Measurements from ENCODE around the gene CST9L.

The CST9L gene

DNA sequence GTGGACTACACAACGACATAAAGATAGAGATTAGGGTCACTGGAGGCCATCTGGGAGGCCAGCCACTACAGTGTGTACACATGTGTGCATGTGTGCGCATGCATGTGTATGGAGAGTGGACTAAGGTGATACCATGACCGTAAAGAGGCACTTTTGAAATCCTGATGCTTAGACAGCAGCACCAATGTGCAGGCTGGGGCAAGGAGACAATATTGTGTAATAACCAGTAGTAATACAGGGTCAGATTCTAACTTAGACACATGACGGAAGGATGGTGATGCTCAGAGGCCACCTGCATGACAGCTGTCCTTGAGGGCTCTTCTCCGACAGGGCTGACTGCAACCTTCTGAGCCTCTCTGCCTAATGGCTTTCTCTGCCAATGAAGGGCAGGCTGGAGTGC lies 25.5 kb downstream of the CST9L start:
- no peak for DNase-seq

DNA sequence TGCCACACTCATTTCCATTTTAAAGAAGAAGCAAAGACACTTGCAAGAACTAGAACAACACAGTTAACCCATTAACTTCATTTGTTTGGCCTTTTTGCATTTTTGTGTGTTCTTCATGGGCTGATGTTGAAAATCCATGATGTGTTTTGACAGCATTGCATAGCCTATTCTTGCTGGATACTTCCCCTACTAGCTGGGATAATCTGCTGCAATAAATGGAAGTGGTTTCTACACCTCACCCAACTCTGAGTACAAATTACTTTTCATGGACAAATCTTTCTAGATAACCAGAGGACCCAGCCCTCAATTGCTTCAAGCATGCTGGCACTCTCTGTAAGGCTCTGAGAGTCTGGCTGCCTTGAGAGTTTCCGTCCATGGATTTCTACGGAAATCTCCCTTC lies 26.5 kb downstream of the CST9L start:
- DNase-seq: no peak

DNA sequence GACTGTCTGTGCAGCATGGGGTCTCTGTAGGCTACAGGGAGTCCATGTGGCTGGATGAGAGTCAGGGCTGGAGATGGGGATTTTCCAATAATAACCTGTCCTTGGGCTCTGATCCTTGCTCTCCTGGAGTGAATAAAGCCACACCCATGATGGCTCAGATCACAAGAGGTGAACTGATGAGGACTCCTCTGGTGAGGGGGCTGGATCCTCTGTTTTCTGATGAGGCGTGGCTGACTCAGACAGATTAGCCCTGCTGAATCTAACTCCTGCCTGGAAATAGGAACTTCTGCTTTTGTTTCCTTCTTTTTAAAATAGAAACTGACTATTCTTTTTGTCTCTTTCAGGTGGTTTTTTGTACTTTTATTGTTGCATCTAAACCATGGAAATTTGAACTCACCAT lies 27.0 kb downstream of the CST9L start:
- no peak for DNase-seq

DNA sequence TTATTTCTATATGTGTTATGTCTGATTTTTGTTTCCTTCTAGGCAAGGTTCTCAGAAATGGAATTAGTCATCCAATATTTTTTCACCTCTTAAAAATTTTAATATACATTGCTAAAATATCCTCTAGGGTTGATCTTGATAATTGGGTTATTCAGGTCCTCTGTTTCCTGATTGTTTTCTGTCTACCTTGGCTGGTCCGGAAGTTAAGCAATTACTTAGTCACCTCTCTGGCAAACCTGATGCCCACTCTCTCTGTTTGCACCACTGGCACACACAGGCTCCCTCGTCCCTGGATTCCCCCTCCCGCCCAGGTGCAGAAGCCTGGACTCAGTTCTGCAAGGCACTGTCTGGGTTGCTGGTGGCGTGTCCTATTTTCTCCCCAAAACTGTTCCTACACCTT lies 27.7 kb downstream of the CST9L start:
- DNase-seq: no peak

DNA sequence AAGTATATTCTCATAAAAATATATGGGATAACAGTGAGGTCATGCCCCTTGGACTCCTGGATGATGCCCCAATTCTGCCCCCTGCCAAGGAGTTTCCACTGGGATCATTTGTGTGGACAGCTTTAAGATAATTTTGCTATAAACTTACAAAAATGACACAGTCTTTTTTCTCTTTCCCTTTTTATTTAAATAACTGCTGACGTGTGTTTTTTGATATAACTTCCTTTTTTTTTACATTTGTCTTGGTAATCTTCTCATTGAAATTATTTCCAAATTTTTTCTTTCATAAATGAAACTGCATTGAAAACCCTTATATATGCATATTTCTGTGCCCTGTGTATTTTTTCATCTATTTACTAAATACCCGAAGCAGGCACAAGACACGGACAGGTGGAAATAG lies 31.3 kb downstream of the CST9L start:
- DNase-seq: no peak

DNA sequence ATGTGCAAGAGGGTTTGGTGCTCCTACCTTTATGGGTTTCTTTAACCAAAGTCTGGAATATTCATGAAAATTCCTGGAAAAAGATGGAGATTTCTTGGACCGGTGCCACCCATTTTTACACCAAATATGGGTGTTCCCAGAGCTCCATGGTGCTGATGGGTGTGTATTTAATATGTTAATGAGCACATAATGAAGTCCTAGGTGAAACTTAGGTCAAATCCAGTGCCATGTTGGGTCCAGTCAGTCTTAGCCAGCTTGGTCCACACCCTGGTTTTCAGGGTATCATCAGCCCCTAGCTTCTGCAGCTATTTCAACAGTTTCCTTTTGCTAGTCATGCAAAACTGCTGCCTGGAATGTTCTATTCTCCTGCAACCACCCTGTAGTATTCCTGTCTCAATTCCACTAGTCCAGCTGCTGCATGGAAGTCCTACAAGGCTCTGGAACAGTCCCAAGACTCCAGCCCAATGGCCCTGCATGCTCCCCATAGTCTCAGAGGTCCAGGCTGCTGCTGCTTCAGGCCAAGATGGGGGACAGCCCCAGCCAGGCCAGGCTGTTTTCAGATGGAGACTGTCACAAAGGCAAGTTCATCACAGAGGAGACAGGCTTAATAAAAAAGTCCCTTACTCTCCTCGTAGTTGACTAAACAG lies 31.8 kb downstream of the CST9L start:
- DNase-seq: no peak

DNA sequence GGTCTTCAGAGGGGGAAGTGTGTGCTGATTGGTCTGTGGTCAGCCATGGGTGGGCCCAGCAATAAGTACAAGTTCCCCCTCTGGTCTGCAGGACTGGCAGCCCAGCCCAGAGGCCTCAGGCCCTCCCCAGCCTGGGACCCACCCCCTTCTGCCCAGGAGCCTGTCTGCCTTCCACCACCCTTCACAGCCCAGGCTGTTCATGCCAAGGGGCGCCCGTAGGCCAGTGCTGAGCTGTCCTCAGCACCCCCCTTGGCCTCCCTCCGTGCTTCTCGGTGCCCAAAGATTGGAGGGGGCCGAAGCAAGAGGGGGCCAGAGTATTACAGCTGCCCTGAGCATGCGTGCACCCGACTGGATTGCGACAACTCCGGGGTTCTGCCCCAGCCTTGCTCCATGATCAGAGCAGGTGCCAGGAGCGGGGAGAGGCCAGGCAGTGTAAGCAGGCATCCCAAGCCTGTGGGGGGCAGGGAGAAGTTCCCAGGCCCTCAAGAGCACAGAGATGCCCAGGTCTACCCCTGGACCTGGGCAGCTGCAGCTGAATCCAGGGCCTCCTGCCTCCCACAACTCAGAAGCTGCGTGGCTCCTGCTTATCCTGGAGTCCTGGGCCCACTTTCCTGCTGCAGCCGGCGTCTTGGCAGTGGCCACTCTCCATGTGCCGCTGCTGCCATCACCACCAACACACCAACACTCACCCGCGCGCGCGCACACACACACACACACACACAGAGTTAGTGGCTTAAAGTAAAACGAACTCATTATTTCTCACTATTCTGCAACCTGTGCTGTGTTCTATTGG lies 33.3 kb downstream of the CST9L start:
- no peak for DNase-seq

DNA sequence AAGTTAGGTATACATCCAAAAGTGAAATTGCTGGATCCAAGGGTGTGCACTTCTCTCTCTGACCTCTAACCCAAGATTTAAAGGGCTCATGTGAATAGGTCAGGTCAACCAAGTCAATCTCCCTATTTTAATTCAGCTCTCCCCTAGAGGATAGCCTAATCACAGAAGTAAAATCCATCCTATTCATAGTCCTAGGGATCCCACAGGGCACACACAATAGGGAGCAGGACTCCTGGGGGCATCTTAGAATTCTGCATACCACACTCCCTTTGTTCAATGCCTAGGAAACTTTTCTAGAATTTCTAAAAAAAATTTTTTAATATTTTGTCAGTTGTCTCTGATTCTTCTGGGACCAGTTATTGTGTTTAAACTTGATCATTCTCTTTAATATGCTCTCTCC lies 35.1 kb downstream of the CST9L start:
- no peak for DNase-seq

DNA sequence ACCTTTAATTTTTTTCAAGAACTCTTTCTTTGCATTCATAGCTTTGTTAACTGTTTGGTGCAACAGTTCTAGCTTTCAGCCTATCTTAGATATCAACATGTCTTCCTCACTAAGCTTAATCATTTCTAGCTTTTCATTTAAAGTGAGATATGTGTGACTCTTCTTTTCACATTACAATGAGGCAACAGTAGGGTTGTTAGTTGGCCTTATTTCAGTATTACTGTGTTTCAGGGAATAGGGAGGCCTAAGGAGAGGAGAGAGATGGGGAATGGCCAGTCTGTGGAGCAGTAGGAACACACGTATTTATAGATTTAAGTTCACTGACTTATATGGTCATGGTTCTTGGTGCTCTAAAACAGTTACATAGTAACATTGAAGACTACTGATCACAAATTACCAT lies 35.8 kb downstream of the CST9L start:
- DNase-seq: no peak

DNA sequence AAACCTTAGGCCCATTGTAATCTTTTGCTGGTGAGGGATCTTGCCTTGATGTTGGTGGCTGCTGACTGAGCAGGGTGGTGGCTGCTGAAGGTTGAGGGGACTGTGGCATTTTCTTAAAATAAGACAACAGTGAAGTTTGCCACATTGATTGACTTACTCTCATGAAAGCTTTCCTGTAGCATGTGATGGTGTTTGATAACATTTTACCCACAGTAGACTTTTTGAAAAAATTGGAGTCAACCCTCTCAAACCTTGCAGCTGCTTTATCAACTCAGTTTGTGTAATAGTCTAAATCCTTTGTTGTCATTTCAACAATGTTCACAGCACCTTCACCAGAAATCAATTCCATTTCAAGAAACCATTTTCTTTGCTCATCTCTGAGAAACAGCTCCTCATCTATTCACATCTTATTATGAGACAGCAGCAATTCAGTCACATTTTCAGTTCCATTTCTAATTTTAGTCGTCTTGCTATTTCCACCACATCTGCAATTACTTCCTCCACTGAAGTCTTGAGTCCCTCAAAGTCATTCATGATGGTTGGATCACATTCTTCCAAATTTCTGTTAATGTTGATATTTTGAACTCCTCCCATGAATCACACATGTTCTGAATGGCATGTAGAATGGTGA lies 37.2 kb downstream of the CST9L start:
- no peak for DNase-seq

DNA sequence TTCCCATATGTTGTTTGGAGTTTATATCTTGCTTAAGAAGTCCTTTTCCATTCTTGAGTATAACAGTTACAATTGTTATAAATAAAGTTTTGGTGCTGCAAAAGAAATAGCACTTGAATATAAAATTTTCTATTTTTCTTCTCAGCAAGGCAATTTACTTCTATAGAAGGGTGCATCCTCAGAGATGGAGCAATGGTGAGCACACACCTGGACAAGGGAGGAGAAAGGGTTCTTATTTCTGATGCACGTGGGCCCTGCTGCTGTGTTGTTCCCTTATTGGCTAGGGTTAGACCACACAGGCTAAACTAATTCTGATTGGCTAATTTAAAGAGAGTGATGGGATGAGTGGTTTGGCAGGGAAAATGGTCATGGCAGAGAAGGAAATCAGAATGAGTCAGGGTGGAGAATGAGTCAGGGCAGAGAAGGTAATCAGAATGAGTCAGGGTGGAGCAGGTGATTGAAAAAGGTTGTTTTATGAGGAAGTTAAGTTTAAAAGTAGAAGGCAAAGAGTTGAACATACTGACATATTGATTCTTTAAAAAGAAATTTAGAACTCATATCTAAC lies 39.3 kb downstream of the CST9L start:
- no peak for DNase-seq

DNA sequence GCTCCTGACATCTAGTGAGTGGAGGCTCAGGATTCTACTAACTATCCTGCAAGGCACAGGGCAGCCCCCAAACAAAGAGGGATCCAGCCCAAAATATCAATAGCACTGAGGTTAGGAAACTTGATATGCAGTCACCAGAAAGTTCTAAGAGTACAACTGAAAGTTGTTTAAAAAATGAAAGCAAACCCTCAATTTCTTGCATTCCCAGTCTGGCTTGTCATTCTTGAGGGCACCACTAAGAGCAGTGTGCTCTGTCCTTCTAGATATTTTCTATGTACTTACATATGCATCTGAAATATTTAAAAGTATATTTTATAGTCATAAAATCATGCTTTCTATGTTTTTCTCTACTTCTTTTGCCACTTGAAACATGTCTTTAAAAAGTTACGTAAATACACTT lies 41.4 kb downstream of the CST9L start:
- DNase-seq: no peak

DNA sequence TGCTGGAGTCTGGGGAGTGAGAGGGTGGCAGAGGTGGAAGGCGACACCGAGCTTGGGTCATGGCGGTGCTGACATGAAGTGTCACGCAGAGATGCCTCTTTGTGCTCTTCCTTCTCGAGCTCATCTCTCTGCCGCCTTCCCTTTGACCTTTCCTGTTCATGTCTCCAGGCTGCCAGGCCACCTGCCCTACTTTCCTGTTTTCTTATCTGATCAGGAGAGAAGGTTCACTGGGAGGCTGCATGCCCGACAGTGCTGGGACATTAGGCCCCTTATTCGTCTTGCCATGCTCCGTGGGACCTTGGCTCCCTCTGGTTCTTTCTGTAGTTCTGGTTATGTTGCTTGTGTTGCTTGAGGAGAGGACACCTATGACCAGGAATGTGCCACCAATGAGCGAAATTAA lies 44.1 kb downstream of the CST9L start:
- DNase-seq: no peak

DNA sequence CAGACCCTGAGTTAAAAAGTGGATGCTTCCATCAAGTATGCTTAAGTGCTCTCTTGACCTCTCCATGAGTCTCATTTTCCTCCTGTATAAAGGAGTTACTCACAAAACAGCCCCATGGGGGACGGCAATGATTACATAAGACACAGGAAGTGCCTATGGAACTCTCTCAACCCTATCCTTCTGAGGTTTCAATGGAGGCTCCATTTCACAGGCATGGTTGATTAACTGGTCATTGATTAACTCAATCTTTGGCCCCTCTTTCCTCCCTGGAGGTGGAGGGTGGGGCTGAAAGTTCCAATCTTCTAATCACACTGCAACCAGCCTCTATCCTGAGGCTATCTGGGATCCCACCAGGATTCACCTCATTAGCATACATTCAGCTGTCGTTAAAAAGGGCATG lies 48.1 kb downstream of the CST9L start:
- no peak for DNase-seq

DNA sequence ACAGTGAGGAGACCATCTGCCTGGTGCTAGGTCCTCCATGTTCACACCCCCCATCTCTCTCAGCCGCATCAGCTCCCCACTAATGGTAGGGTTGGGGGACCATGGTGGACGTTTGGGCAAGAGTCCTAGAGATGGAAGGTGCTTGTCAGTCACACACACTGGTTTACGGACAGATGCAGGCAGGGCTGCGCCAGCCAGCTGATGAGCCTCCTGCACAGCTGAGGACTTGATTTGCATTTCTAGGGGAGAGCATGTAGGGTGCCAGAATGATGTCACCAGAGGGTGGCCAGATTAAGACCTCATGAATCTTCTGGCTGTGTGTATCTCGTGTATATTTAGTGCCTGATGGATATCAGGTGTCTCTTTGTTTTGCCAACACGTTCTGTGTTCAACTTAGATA lies 48.7 kb downstream of the CST9L start:
- DNase-seq: no peak

DNA sequence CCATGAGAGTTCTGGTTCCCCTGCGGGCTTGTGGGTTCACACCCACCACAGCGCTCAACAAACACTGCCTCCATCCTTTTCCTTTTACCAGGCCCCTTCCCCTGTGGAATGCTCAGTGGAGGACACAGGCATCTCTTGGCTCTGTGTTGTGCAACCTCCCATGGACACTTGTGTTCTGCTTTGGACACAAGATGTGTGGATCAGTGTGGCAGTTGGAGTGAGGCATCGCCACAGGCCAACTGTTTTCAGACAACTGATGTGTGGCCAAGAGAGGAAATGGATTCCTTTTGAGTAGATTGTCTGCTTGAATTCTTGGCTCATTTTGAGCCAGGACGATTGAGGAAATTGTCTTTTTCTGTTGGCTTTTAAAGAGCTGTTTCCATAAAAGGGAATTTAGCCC lies 50.6 kb downstream of the CST9L start:
- no peak for DNase-seq

DNA sequence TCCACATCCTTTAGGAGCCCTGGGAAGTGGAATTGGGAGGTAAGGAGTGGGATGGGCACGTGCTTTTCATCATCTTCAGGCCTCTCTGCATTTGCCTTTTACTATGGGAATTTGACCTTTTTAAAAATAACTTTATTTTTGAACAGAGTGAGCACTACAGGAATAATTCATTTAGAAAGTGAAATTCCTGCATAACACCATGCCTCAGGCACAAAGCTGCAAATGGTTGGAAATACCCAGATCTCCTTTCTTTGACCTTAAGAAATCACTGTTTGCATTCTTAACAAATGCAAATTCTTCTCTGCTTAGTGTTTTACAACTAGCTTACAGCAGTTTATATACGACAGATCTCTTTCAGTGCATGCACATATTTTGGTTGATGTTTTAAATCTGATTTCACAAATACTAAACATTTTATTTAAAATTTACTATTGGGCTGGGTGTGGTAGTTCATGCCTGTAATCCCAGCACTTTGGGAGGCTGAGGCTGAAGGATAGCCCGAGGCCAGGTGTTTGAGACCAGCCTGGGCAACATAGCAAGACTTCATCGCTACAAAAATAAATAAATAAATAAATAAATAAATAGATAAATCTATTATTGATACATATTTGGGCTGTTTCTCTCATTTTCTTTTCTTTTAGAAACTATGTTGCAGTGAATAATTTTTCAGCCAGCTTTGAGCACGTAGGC lies 52.9 kb downstream of the CST9L start:
- no peak for DNase-seq

DNA sequence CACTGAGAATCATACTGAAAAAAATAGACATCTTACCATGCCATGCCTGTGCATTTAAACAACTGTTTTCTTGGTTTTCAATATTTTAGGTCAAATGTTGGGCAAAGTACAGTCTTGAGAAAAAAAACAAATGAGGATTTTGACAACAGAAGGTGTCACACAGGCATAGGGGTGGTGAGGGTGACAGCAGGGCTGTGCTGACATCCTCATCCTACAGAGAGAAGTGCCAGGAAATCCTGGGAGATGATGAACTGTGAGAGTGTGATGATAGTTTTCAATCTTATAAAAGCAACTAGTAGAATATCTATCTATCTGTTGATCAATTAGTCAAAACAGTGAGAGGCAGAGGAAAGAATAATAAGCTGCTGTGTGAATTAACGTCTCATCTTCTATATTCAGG lies 53.4 kb downstream of the CST9L start:
- no peak for DNase-seq

All from GOT3 (cell line).